Measurements from ENCODE around the gene NCOR1.

DNA sequence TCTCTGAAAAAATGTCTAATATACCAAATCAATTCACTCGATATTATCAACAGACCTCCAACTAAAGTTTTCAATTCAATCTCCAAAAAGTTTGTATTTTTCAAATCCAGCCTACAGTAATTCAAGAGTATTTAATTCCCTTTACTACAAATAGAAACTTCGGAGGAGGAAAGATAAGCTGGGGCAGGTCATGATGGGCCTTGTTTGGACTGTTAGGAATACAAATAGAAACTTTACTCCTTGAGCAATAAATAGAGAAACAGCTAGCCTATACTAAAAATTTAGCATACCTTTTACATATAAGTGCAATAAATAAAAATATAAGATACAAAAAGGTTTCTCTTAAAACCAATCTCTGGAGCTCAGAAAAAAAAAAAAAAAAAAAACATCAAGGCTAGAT lies 98.2 kb downstream of the NCOR1 start:
- TF ChIP-seq, protein P1, sequence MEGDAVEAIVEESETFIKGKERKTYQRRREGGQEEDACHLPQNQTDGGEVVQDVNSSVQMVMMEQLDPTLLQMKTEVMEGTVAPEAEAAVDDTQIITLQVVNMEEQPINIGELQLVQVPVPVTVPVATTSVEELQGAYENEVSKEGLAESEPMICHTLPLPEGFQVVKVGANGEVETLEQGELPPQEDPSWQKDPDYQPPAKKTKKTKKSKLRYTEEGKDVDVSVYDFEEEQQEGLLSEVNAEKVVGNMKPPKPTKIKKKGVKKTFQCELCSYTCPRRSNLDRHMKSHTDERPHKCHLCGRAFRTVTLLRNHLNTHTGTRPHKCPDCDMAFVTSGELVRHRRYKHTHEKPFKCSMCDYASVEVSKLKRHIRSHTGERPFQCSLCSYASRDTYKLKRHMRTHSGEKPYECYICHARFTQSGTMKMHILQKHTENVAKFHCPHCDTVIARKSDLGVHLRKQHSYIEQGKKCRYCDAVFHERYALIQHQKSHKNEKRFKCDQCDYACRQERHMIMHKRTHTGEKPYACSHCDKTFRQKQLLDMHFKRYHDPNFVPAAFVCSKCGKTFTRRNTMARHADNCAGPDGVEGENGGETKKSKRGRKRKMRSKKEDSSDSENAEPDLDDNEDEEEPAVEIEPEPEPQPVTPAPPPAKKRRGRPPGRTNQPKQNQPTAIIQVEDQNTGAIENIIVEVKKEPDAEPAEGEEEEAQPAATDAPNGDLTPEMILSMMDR (IDR thresholded peaks at IDR 0.05; ENCODE audit: low read length), result no peak
- no peak for TF ChIP-seq EZH2phosphoT487 (IDR thresholded peaks at IDR 0.05; ENCODE audit: low read length)
